HL-60 (cell line): Measurements from ENCODE around the gene GPHN.
"Not testable (repeated sequence)": the region's sequence is repeated elsewhere in the genome, so short reads cannot be mapped to it uniquely, and the experiment has no call there.

Source experiments
- DNase-seq, 2 experiments: peaks; one replicate each; pipeline ENCODE4 v3.0.0-alpha.2; 2010 to 2020; ENCODE audit warnings: low read depth in 1 of 2, low spot score in 1 of 2
- H3K27ac ChIP-seq: fragments of 250-450 bp; sonication (Bioruptor Pico); replicated peaks from 2 replicates; pipeline ENCODE4 v1.5.1; 2020; ENCODE audit warnings: mild to moderate bottlenecking, moderate library complexity
- H3K27me3 ChIP-seq: fragments of 250-450 bp; sonication (Bioruptor Pico); 2 replicates; pipeline ENCODE4 v1.5.1; 2021; ENCODE audit warnings: mild to moderate bottlenecking, moderate library complexity; ENCODE audit not compliant: insufficient read depth, poor library complexity, severe bottlenecking
- H3K4me3 ChIP-seq: replicated peaks from 2 replicates; pipeline ENCODE4 v1.5.1; 2011; ENCODE audit warnings: mild to moderate bottlenecking, control low read depth, low read length; ENCODE audit not compliant: insufficient read depth
- CTCF ChIP-seq: IDR thresholded peaks from one replicate; pipeline ENCODE4 v1.5.1; 2011; ENCODE audit warnings: low read length, control low read depth, inconsistent platforms; ENCODE audit not compliant: insufficient read depth
- GABPA ChIP-seq: IDR thresholded peaks from 2 replicates; pipeline ENCODE4 v1.6.1; 2012; ENCODE audit warnings: low read depth
- POLR2AphosphoS5 ChIP-seq: IDR thresholded peaks from 2 replicates; pipeline ENCODE4 v1.6.1; 2012; ENCODE audit warnings: low read depth
- SPI1 ChIP-seq: IDR thresholded peaks from 2 replicates; pipeline ENCODE4 v1.6.1; 2012; ENCODE audit warnings: low read depth, mild to moderate bottlenecking, borderline replicate concordance
- TF ChIP-seq, protein P1 (sequence below): IDR thresholded peaks from 2 replicates; pipeline ENCODE4 v1.6.1; 2012; ENCODE audit warnings: low read depth; ENCODE audit not compliant: insufficient replicate concordance

GPHN gene

DNA sequence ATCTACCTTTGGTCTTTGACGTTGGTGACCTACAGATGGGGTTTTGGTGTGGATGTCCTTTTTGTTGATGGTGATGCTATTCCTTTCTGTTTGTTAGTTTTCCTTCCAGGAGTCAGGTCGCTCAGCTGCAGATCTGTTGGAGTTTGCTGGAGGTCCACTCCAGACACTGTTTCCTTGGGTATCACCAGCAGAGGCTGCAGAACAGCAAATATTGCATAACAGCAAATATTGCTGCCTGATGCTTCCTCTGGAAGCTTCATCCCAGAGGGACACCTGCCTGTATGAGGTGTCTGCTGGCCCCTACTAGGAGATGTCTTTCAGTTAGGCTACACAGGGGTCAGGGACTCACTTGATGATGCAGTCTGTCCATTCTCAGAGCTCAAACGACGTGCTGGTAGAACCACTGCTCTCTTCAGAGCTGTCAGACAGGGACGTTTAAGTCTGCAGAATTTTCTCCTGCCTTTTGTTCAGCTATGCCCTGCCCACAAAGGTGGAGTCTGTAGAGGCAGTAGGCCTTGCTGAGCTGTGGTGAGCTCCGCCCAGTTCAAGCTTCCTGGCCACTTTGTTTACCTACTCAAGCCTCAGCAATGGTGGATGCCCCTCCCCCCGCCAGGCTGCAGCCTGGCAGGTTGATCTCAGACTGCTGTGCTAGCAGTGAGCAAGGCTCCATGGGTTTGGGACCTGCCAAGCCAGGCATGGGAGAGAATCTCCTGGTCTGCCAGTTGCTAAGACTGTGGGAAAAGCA is 559.3 kb downstream of the GPHN start:
- not testable (repeated sequence) for H3K27ac ChIP-seq, H3K4me3 ChIP-seq, H3K27me3 ChIP-seq, DNase-seq

- Histone ChIP-seq H3K4me3 (no peak overlapping the region), H3K27me3 (no peaks in the 10 kb centered on the region), H3K27ac (no peak overlapping the region)
- no peak for DNase-seq
- TF ChIP-seq, protein P1, sequence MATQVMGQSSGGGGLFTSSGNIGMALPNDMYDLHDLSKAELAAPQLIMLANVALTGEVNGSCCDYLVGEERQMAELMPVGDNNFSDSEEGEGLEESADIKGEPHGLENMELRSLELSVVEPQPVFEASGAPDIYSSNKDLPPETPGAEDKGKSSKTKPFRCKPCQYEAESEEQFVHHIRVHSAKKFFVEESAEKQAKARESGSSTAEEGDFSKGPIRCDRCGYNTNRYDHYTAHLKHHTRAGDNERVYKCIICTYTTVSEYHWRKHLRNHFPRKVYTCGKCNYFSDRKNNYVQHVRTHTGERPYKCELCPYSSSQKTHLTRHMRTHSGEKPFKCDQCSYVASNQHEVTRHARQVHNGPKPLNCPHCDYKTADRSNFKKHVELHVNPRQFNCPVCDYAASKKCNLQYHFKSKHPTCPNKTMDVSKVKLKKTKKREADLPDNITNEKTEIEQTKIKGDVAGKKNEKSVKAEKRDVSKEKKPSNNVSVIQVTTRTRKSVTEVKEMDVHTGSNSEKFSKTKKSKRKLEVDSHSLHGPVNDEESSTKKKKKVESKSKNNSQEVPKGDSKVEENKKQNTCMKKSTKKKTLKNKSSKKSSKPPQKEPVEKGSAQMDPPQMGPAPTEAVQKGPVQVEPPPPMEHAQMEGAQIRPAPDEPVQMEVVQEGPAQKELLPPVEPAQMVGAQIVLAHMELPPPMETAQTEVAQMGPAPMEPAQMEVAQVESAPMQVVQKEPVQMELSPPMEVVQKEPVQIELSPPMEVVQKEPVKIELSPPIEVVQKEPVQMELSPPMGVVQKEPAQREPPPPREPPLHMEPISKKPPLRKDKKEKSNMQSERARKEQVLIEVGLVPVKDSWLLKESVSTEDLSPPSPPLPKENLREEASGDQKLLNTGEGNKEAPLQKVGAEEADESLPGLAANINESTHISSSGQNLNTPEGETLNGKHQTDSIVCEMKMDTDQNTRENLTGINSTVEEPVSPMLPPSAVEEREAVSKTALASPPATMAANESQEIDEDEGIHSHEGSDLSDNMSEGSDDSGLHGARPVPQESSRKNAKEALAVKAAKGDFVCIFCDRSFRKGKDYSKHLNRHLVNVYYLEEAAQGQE: no peak
- no peak for TF ChIP-seq POLR2AphosphoS5
- no peak for TF ChIP-seq SPI1
- no peak for TF ChIP-seq CTCF
- TF ChIP-seq GABPA: no peak
Measured at GRCh38 chr14:67068251-67068650, 560.3 kb downstream of the GPHN start.

DNA sequence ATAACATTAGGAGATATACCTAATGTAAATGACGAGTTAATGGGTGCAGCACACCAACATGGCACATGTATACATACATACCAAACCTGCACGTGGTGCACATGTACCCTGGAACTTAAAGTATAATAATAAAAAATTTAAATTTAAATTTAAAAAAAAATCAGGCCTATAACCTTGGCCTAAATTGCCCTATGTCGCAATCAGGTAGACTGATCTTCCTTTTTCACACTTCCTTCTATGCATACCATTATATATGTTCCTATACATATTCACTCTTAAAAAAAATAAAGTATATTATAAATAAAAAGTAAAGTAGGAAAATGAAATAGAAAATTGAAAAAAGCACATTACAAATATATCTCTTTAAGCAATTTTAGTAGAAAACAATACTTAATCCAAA is 563.6 kb downstream of the GPHN start:
- no peak for DNase-seq
- no peak overlapping the region for H3K4me3 ChIP-seq
- H3K27ac ChIP-seq: no peak overlapping the region
- TF ChIP-seq SPI1 (no peak), POLR2AphosphoS5 (no peak), GABPA (no peak)
- TF ChIP-seq, protein P1: no peak
- H3K27me3 ChIP-seq: no peaks in the 10 kb centered on the region

DNA sequence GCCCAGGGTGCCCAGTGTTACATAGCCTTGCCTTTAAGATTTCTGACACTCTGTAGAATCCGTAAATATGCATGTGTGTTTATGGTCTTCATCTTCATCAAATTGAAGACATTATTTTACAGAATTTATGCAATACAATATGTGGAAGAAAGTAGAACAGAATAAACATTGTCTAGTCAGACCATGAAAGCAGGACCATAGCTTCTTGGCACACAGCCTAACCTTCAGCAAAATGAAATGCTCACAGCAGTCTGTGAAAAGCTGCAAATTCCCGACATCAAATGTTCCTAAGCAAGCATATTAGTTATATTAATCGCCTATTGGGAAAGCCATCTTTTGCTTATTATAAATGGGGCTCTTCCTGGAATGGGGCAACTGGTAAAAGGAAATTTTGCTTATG is 570.0 kb downstream of the GPHN start:
- no peak for DNase-seq

More for the DNA sequence above, 570.0 kb downstream of the GPHN start:
- Histone ChIP-seq H3K27ac (no peak overlapping the region), H3K4me3 (no peak overlapping the region), H3K27me3 (no peaks in the 10 kb centered on the region)
- no peak for TF ChIP-seq GABPA
- TF ChIP-seq, protein P1: no peak
- TF ChIP-seq POLR2AphosphoS5: no peak
- TF ChIP-seq SPI1: no peak
- no peak for TF ChIP-seq CTCF
